NCI-H1436 treated with DMSO at 0.1 percent for 48 hours (cell line): ENCODE measurements around the gene ALB.

Experiments used
- DNase-seq: peaks from one replicate; lab custom pipeline; 2025; lab: John Stamatoyannopoulos, UW

ALB gene

GRCh38 chr4:73409012-73409862 is 5.2 kb downstream of the ALB start:
- no peak for DNase-seq

- no peak for DNase-seq
These were observed 6.0 kb downstream of the ALB start for GRCh38 chr4:73409978-73410548.

- DNase-seq: no peak
These were observed 7.0 kb downstream of the ALB start for GRCh38 chr4:73410916-73411730.

- DNase-seq: no peak
These were observed 7.8 kb downstream of the ALB start for GRCh38 chr4:73411731-73412414.

- no peak for DNase-seq
These were observed 9.2 kb downstream of the ALB start for GRCh38 chr4:73413294-73413755.

- DNase-seq: no peak
These were observed 10.8 kb downstream of the ALB start for GRCh38 chr4:73414936-73415271.

GRCh38 chr4:73415807-73416238 is 11.7 kb downstream of the ALB start:
- no peak for DNase-seq

- DNase-seq: no peak
These were observed 12.5 kb downstream of the ALB start for GRCh38 chr4:73416423-73417087.

- no peak for DNase-seq
These were observed 13.3 kb downstream of the ALB start for GRCh38 chr4:73417342-73417741.

GRCh38 chr4:73417973-73418372 is 13.9 kb downstream of the ALB start:
- DNase-seq: no peak

- no peak for DNase-seq
These were observed 14.6 kb downstream of the ALB start for GRCh38 chr4:73418677-73419076.

GRCh38 chr4:73419106-73420038 is 15.3 kb downstream of the ALB start:
- no peak for DNase-seq

GRCh38 chr4:73420615-73421014 is 16.5 kb downstream of the ALB start:
- DNase-seq: no peak

- no peak for DNase-seq
These were observed 17.8 kb downstream of the ALB start for GRCh38 chr4:73421708-73422457.

GRCh38 chr4:73422458-73422752 is 18.3 kb downstream of the ALB start:
- DNase-seq: no peak

GRCh38 chr4:73423184-73423583 is 19.1 kb downstream of the ALB start:
- no peak for DNase-seq

- no peak for DNase-seq
These were observed 22.6 kb downstream of the ALB start for GRCh38 chr4:73426666-73427065.

- DNase-seq: no peak
These were observed 25.0 kb downstream of the ALB start for GRCh38 chr4:73429118-73429517.

GRCh38 chr4:73429826-73430587 is 25.9 kb downstream of the ALB start:
- DNase-seq: no peak
